GM12873 (cell line): ENCODE measurements around the gene FAM200B.

Source experiments
- TF ChIP-seq, protein P1 (sequence below): IDR thresholded peaks from 2 replicates; pipeline ENCODE4 v1.5.1; 2012; ENCODE audit warnings: low read depth, mild to moderate bottlenecking, moderate library complexity, low read length, control low read depth; ENCODE audit not compliant: insufficient read depth; ENCODE audit errors: missing control alignments

The FAM200B gene

DNA sequence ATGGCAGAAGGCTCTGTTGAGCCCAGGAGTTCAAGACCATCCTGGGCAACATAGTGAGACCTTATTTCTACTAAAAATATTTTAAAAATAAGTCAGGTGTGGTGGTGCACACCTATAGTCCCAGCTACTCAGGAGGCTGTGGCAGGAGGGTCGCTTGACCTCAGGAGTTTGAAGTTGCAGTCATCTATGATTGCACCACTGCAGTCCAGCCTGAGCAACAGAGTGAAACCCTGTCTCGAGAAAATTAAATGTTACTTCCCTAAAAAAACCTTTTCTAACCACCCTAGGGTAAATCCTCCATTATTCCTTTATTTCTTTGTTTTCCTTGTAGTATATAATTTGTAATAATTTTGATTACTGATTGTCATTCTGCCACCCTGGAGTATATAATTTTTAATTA, 7.9 kb downstream of the FAM200B start:
- TF ChIP-seq, protein P1, sequence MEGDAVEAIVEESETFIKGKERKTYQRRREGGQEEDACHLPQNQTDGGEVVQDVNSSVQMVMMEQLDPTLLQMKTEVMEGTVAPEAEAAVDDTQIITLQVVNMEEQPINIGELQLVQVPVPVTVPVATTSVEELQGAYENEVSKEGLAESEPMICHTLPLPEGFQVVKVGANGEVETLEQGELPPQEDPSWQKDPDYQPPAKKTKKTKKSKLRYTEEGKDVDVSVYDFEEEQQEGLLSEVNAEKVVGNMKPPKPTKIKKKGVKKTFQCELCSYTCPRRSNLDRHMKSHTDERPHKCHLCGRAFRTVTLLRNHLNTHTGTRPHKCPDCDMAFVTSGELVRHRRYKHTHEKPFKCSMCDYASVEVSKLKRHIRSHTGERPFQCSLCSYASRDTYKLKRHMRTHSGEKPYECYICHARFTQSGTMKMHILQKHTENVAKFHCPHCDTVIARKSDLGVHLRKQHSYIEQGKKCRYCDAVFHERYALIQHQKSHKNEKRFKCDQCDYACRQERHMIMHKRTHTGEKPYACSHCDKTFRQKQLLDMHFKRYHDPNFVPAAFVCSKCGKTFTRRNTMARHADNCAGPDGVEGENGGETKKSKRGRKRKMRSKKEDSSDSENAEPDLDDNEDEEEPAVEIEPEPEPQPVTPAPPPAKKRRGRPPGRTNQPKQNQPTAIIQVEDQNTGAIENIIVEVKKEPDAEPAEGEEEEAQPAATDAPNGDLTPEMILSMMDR, result no peak

DNA sequence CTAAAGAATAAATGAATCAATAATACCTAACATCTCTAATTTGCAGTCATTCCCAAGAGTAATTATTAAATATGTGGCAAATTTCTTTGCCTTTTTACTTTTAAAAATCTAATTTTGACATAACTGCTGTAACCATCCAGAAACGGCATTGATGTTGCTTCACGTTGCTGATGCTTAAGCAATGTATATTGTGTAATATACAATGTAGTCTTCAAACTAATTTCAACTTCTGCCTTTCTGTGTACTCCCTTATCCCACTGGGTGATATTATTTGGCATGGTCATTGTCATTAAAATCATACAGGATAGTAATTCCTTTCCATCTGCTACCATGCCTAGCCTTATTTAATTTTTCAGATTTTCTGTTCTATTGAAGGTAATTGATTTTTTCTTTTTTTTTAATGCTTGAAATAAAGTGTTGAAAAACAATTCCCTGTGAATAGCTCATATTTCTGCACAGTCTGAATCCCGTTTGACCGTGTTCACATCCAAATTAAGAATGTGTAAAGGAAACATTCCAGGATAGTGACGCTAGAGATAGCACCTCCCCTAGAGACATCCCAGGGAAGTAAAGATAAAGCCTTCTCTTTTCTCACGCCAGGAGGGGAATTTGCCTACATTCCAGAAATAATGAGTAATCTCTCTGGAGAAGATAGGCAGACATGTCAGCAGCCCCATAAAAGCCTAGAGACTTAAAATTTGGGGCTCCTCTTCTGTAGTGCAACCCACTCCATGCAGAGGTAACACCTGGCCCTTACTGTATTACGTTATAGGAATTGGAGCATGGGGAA, 8.6 kb downstream of the FAM200B start:
- TF ChIP-seq, protein P1, result no peak

DNA sequence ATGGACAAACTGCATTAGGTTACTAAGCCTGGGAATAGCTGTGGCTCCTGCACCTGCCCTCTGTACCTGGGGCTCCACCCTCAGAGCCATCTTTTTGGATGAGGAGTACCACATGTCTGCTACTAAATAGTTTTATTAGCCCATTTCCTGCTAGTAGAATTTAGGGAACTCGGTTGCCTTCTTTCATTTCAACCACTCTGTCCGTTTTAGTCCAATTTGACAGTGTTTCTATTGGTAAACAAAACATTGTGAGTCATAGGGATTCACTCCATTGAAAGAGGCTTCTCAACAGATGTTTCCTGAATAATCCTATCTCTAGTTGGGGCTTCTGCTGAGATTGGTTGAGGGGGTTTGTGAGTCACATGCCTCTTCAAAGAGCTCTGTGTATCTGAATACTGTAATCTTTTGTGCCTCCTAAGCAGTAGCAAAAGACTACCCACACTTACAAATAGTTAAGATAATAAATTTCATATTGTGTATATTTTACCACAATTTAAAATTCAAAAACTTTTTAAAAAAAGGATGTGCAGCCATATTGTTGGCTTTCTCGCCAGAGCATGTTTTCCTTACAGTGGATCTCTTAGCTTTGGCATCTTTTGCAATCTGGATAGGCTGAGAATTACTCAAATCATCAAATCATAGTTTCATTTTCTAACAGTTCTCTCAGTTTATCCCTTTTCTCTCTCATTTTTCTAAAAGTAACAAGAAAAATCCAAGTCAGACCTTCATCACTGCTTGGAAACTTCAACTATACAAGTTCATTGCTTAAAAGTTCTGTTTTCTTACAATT, 9.9 kb downstream of the FAM200B start:
- TF ChIP-seq, protein P1, result no peak

DNA sequence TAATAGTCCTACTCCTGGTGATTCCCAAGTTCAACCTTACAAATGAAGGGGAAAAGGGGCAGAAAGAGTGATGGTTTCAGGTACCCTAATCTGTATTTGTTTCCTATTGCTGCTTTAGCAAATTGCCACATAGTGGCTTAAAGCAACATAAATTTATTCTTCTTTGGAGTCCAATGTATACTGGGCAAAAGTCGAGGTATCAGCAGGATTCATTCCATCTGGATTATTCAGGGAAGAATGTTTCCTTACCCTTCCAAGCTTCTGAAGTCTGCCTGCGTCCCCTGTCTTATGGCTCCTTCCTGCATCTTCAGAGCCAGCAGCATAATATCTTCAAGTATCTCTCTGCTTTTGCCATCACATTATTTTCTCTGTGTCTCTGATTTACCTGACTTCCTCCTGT, 11.0 kb downstream of the FAM200B start:
- TF ChIP-seq, protein P1, result no peak

DNA sequence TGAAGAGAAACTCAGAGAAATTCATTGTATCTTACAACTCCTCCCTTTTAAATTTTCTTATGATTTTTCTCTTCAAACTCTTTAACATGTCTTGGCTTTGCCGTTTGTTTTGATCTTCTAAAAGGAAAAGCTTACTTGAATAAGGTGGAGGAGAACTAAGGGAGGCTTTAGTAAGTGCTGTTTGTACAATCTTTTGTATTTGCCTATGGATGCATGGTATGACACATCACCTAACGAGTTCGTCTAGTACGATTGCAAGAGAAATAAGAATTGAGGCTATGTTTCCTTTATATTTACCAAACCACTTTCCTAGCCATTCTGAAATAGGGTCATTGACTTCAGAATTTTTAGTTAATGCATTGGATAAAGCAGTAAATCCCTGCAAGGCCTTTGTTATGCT, 12.8 kb downstream of the FAM200B start:
- TF ChIP-seq, protein P1, result no peak

DNA sequence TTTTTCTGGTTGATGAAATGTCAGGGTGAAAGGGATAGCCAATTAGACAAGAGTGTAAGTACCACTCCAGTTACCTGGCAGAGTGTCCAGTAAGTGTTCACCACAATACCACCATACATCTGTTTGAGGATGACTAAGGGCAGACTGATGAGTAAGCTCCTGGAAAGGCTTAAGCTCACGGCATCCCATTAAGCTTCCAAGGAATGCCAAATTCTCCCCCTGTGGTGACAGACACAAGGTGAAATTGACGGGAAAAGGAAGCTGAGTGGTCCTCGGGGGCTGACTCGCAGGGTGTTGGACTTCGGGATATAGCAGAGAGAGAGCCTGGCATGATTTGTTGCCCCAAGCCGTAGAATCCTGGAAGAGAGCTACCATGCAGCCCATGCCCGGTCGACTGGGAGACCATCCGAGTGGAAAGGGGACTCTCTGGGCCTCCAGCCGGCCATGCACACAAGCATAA, 13.6 kb downstream of the FAM200B start:
- TF ChIP-seq, protein P1, result no peak

DNA sequence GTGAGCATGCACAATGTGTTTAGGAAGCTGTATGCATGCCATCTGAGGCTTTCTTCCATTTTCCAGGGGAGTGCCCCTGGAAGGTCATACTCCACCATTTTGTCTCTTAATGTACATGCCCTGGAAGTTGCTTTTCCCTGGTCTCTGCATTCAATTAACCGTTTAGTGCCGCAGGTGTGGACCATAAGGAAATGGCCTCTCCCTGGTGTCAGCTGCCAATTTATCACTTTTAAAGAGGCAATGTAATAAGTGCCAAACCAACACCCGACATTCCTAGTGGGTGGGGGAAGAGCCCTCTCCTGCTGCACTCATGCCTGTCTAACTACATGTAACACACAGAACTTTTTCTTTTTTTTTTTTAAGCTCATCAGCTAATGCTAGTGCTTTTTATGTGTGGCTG, 14.1 kb downstream of the FAM200B start:
- TF ChIP-seq, protein P1, result no peak
